Activated CD4-positive, alpha-beta T cell treated with anti-CD3 and anti-CD28 coated beads for 1 hour (primary cell): Measurements from ENCODE around the gene EPB41L4B.
"Not testable (repeated sequence)": the region's sequence is repeated elsewhere in the genome, so short reads cannot be mapped to it uniquely, and the experiment has no call there.

Experiments
- DNase-seq: peaks from one replicate; pipeline ENCODE4 v3.0.0-alpha.2; 2020

Gene EPB41L4B

GRCh38 chr9:109295221-109296130 is 25.4 kb downstream of the EPB41L4B start:
- no peak for DNase-seq

DNA sequence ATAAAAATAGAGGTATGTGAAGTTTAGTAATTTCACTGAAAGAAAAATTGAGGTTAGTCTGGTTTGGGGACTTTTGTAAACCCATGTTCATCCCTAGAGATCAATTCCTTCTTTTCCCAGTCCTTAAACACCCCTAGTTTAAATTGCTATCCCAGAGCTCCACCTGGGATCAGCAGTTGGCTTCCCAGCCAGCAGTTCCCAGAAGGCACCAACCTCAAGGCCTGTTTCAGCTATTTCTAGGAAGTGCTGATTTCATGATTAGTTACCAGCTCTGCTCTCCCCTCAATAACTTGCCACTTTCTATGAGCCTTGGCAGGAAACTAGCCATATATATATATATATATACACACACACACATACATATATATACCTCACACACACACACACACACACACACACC is 30.5 kb downstream of the EPB41L4B start:
- DNase-seq: no peak

- no peak for DNase-seq
Observed at GRCh38 chr9:109289931-109290330, 30.9 kb downstream of the EPB41L4B start.

GRCh38 chr9:109289186-109289585 is 31.7 kb downstream of the EPB41L4B start:
- DNase-seq: no peak

GRCh38 chr9:109286981-109287380 is 33.9 kb downstream of the EPB41L4B start:
- no peak for DNase-seq

GRCh38 chr9:109286571-109286977 is 34.3 kb downstream of the EPB41L4B start:
- no peak for DNase-seq

- not testable (repeated sequence) for DNase-seq
Observed at GRCh38 chr9:109283672-109284071, 37.2 kb downstream of the EPB41L4B start.

- no peak for DNase-seq
Observed at GRCh38 chr9:109283012-109283411, 37.8 kb downstream of the EPB41L4B start.

DNA sequence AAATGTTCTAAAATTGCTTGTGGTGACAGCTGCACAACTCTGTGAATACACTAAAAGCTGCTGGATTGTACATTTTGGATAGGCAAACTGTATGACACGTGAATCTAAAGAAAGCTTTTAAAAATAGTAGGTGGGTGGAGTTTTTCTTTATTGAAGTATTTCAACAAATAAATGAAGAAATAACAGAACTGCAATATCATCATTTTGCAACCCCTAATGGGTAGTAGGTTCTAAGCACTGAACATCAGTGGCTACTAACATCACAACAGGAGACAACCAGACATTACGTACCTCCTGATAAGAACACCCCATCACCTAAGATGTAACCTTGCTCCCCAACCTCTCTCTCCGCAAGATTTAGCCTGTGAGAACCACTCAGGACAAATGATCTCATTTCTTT is 38.6 kb downstream of the EPB41L4B start:
- no peak for DNase-seq

DNA sequence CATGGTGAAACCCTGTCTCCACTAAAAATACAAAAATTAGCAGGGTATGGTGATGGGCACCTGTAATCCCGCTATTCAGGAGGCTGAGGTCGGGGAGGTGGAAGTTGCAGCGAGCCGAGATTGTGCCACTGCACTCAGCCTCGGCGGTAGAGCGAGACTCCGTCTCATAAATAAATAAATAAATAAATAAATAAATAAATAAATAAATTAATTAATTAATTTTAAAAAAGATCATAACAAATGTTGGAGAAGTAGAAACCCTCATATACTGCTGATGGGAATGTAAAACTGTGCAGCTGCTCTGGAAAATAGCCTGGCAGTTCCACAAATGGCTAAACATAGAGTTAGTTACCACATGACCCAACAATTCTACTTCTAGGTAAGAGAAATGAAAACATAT is 39.3 kb downstream of the EPB41L4B start:
- no peak for DNase-seq

- DNase-seq: no peak
Observed at GRCh38 chr9:109278848-109279247, 42.0 kb downstream of the EPB41L4B start.

DNA sequence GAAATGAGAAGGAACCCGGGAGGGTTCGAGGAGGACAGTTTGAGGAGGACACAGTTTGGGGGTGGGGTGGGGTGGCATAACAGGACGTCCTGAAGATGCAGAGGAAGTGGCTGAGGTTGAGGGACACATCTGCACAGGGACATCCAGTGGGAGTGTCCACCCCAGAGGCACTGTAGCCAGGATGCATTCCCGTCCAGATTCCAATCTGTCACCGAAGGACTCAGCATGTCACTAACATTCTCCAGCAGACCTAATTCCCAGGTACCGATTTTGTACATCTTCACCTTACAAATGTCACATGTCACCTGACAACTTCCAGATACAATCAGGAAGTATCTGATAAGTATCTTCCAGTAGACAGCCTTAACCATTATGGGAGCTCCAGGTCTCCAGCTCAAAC is 42.6 kb downstream of the EPB41L4B start:
- no peak for DNase-seq

DNA sequence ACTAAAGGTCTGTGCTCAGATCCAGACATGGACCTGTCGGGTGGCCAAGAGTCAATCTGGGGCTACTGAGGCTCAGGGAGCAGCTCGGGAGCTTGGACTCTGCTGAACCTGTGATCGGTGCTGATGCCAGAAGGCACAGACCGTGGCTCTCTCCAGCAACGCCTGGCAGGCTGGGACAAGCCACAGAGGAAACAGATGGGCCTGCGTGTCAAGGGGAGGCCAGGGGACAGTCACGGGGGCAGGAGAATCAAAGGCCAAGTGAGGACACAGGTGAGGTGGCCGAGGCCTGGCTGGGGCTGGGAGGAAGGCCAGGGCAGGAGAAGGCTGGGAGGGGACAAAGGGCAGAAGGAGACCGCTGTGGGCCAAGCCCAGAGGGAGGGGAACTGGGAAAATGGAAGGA is 43.4 kb downstream of the EPB41L4B start:
- DNase-seq: no peak

DNA sequence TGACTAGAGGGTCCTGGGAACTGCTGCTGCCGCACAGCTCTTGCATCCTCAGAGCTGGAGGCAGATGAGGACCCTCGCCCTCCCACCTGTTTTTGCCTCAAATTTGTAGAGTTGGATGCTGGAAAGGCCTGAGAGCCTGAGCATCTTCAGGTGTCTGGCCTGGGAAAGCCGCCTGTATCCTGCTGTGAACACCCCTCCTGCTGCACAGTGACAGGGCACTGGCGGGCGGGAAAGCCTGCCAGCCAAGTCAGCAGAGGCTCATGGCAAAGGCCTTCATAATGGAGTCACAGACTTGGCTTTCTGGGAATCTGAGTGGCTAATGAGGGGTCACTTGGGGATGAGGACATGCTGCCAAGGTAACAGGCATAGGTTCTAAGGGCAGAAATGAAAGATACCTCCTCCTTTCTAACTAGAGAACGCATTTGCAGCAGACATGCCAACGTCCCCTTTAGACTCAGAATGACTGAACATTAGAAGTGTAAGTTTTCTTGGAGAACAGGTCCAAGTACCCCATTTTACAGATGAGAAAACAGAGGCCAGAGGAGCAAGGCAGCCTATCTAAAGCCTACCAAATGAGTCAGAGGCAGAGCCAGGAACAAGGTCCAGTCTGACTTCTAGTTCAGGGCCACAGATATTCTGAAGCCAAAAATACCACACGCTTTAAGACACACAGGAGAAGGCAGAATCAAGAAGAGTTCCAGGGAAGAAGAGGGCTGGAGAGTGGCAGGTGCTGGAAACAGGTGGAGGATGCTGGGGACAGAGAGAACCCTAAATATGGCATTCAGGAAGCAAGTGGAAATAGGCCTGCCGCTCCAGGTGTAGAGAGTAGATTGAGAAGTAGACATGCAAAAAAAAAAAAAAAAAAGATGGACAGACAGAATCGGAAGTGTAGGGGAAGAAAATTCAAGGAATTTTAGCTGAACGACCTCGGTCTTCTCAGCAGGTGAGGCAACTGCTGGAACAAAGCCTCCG is 44.1 kb downstream of the EPB41L4B start:
- no peak for DNase-seq

DNA sequence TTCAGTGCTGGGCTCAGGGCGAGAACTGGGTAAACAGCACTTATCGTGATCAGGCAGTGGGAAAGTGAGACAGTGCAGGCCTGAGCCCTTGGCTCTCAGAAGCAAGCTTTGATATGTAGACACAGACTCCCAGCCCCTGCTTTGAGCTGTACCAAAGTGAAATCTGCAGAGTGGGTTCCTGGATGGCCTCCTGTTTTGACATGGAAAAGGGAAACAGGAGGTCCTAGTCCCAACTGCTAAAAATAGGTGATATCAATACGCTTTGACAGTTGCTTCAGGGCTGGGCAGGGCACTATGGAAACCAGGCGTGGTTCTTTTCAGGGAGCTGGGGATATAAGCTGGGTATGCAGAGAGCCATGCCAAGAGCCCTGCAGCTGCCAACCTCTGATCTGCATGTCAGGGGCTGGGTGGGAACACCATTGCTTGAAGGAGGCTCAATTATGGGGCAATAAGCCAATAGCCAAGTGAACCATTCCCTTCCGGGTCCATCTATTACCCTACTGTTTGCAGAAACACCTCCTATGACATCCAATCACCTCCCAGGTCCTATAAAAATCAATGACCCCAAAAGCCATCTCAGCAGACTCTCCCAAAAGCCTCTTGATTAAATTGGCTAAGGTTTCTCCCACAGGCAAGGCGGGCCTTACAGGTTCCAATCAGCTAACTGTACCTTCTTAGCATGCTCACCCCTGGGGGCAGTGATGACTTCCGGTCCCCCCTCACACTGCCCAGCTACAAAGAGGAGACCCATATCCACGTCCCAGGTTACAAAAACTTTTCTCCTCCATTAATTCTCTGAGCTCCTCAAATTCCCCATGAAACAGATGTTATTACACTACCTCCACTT is 45.8 kb downstream of the EPB41L4B start:
- no peak for DNase-seq

DNA sequence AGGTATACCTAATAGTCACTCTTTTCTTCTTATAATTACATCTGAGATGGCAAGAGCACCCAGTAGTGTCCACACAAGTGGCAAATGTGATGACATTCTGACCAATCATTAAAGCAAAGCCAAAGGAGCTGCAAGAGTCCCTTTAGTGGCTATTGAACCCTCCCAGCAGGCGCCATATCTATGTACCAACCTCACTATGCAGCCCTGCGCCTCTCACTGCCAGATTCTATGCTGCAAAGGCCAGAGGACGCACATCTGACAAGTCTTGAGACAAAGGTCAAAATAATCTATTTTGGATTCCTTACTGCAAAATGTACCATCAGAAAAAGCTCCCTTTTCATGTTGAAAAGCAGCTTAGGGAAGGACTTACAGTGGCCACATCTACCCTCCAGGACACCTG is 47.0 kb downstream of the EPB41L4B start:
- DNase-seq: no peak

DNA sequence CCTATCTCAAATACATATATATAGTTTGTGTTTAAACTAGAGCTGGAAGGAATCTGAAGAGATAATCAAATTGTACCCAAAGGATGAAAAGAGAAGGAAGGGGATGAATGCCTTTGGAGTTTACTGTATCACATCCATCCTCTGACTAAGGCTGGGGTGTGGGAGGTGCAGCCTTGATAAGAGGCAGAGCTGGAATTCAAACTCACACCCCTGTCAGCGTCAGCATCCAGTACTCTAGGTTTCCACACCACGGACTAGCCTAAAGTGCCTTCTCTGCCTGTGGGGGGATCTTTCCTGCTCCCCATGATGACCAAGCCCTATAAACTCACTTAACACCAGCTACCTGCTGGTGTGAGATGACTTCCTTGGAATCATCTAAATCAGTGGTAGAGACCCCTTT is 48.1 kb downstream of the EPB41L4B start:
- DNase-seq: no peak

DNA sequence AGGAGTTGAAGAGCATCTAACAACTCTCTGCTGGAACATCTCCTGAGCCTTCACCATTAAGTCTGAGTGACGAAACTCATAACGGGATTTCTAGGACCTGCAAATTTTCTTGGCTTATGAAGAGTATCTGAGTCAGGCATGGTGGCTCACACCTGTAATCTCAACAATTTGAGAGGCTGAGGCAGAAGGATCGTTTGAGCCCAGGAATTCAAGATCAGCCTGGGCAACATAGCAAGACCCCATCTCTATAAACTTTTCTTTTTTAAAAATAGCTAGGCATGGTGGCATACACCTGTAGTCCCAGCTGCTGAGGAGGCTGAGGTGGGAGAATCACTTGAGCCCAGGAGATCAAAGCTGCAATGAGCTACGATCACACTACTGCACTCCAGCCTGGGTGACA is 48.8 kb downstream of the EPB41L4B start:
- DNase-seq: no peak

- DNase-seq: no peak
Observed at GRCh38 chr9:109270971-109271925, 49.6 kb downstream of the EPB41L4B start.

GRCh38 chr9:109270441-109270840 is 50.4 kb downstream of the EPB41L4B start:
- DNase-seq: no peak

GRCh38 chr9:109269839-109270238 is 51.0 kb downstream of the EPB41L4B start:
- no peak for DNase-seq

- no peak for DNase-seq
Observed at GRCh38 chr9:109269081-109269480, 51.8 kb downstream of the EPB41L4B start.
